ENCODE measurements around the gene CLIC6. TPM values are rescaled to one million over a fixed set of nuclear protein-coding genes. Genes with fewer than 3 reads are reported as not detected.

The CLIC6 gene
- total and polyA plus RNA-seq, 4 donors, result 15.1 to 63.9 (median 30.6) TPM

DNA sequence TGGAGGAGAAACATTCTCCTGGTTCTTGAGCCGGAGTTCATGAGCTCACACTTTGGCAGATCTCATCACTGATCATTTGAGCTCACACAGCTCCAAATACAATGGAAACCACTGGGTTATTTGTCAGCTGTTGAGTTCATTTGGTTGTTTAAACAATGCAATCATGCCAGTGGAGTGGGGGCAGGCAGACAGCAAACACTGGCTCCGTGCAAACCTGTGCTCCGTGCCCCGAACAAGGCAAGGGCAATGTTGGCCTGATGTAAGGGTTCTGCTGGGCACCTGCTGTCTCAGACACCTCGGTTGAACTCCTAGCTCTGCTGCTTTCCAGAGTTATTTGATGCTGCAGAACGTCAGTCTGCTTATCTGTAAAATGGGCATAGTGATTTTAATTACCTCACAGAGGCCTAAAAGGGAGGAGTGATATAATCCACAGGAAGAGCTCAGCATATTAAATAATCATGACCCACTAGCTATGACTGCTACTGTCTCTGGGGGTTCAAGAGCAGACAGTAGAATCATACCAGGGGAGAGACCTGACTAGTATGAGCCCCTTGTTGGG is 20.0 kb upstream of the CLIC6 start:
- Histone ChIP-seq H3K27me3 (ENCODE audit: control insufficient read depth in 3 of 3, insufficient read depth in 3 of 3, low read length in 2 of 3) (no peaks in the 10 kb centered on the region), H3K36me3 (ENCODE audit: control insufficient read depth in 4 of 4, insufficient read depth in 4 of 4, low read length in 4 of 4) (no peaks in the 10 kb centered on the region), H3K9ac (ENCODE audit: insufficient read depth in 1 of 2, low read length in 2 of 2) (no peak overlapping the region), H3K4me1 (ENCODE audit: control insufficient read depth in 5 of 5, insufficient read depth in 5 of 5, low read length in 5 of 5) (peaks cover 0 to 8% (median 0%) of the 10 kb centered on the region in 5 donors), H3K9me3 (ENCODE audit: control insufficient read depth in 4 of 4, insufficient read depth in 3 of 4, low read length in 3 of 4) (peaks cover 0 to 3% (median under 1%) of the 10 kb centered on the region in 4 donors), H3K27ac (ENCODE audit: low read depth in 1 of 2, low read length in 1 of 2) (no peak overlapping the region), H3K4me3 (no peak overlapping the region)
- WGBS, 2 donors, result 67 to 82% methylated on average over 6 of the region's 6 CpGs
- DNase-seq, result no peak
- TF ChIP-seq CTCF (IDR thresholded peaks at IDR 0.05; ENCODE audit: control extremely low read depth, extremely low read depth), result no peak
- ATAC-seq (ENCODE audit: insufficient read depth, low FRiP score), result no peak

GRCh38 chr21:34649400-34649799 is 19.4 kb upstream of the CLIC6 start:
- no peak for TF ChIP-seq CTCF (IDR thresholded peaks at IDR 0.05; ENCODE audit: control extremely low read depth, extremely low read depth)
- Histone ChIP-seq H3K9ac (ENCODE audit: insufficient read depth in 1 of 2, low read length in 2 of 2) (no peak overlapping the region), H3K27me3 (ENCODE audit: control insufficient read depth in 3 of 3, insufficient read depth in 3 of 3, low read length in 2 of 3) (no peaks in the 10 kb centered on the region), H3K4me3 (no peak overlapping the region), H3K9me3 (ENCODE audit: control insufficient read depth in 4 of 4, insufficient read depth in 3 of 4, low read length in 3 of 4) (peaks cover 0 to 3% (median under 1%) of the 10 kb centered on the region in 4 donors), H3K27ac (ENCODE audit: low read depth in 1 of 2, low read length in 1 of 2) (no peak overlapping the region), H3K36me3 (ENCODE audit: control insufficient read depth in 4 of 4, insufficient read depth in 4 of 4, low read length in 4 of 4) (no peaks in the 10 kb centered on the region), H3K4me1 (ENCODE audit: control insufficient read depth in 5 of 5, insufficient read depth in 5 of 5, low read length in 5 of 5) (peaks cover 0 to 8% (median 0%) of the 10 kb centered on the region in 5 donors)
- ATAC-seq (ENCODE audit: insufficient read depth, low FRiP score), result no peak
- no peak for DNase-seq
- WGBS, 2 donors, result 92% methylated on average over 3 of the region's 3 CpGs

- Histone ChIP-seq H3K27ac (ENCODE audit: low read depth in 1 of 2, low read length in 1 of 2) (no peak overlapping the region), H3K9me3 (ENCODE audit: control insufficient read depth in 4 of 4, insufficient read depth in 3 of 4, low read length in 3 of 4) (peaks cover 0 to 3% (median under 1%) of the 10 kb centered on the region in 4 donors), H3K36me3 (ENCODE audit: control insufficient read depth in 4 of 4, insufficient read depth in 4 of 4, low read length in 4 of 4) (no peaks in the 10 kb centered on the region), H3K4me1 (ENCODE audit: control insufficient read depth in 5 of 5, insufficient read depth in 5 of 5, low read length in 5 of 5) (peaks cover 0 to 8% (median 0%) of the 10 kb centered on the region in 5 donors), H3K9ac (ENCODE audit: insufficient read depth in 1 of 2, low read length in 2 of 2) (no peak overlapping the region), H3K27me3 (ENCODE audit: control insufficient read depth in 3 of 3, insufficient read depth in 3 of 3, low read length in 2 of 3) (no peaks in the 10 kb centered on the region), H3K4me3 (no peak overlapping the region)
- DNase-seq (peak in 2 of 3 donors; percentile 47 to 76), ATAC-seq (ENCODE audit: insufficient read depth, low FRiP score) (no peak)
- no peak for TF ChIP-seq CTCF (IDR thresholded peaks at IDR 0.05; ENCODE audit: control extremely low read depth, extremely low read depth)
- 16 to 52% methylated on average over 1 of the region's 1 CpG for WGBS, 2 donors
Observed at GRCh38 chr21:34650861-34651431, 17.8 kb upstream of the CLIC6 start.
